Esophagus squamous epithelium (tissue), 4 donors: ENCODE results near the gene TRAF3IP1.

Source experiments
- CTCF ChIP-seq, 6 experiments: fragments of 450-650 bp in 4 of 6; fragments of 200-600 bp in 2 of 6; sonication (generic) in 2 of 6; IDR thresholded peaks; one replicate each; pipeline ENCODE4 v1.5.1; 2016 to 2019; ENCODE audit warnings: antibody characterized with exemption in 6 of 6, mild to moderate bottlenecking in 4 of 6, moderate library complexity in 4 of 6
- POLR2A ChIP-seq, 4 donors: fragments of 450-650 bp; IDR thresholded peaks; one replicate each; pipeline ENCODE4 v1.6.1; 2017; ENCODE audit warnings: antibody characterized with exemption in 4 of 4, mild to moderate bottlenecking in 4 of 4, moderate library complexity in 3 of 4

DNA sequence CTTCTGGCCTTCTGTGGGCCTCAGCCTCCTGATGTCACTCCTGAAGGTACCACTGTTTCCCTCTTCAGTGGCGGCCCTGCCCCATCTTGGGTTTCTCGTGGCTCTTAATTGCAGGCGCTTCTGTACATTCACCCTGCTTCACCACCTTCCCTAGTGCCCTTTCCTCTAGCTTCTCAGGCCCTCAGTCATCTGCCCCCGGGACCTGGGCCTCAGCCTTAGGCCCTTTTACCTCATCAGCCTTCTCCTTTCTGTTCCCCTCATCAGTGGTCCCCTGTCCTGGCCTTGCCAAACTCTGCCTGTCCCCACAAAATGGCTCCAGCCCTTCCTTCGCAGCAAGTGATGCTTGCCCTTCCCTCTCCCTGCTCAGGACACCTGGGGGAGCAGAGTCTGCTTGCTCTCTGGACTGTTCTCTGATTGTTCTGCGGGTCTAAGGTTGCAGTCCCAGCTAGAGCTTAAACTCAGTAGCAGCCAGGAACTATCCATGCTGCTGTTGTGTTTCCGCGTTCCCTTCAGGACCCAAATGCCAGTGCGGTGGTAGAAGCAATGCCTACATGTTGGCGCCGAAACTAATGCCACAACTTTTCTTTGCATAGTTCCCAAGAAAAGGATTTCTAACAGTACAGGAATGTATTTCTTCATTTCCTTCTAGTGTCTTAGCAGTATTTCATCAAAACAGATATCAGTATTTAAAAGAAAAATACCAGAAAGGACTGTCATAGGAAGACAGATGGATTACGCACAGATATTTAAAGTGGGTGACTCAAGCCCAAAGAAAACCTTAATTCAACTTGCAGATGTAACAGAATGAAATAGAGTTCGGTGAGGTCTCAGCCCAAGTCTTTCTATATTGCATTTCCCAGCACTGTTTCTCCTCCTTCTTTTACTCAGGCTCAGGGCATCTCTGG, 113.9 kb downstream of the TRAF3IP1 start:
- TF ChIP-seq CTCF (IDR thresholded peaks at IDR 0.05) (no peak), POLR2A (IDR thresholded peaks at IDR 0.05) (no peak)
